ENCODE measurements around the gene KRTAP19-1. TPM values are rescaled to one million over a fixed set of nuclear protein-coding genes. Genes with fewer than 3 reads are reported as not detected.

The KRTAP19-1 gene
- total RNA-seq, 1 donor from 2014 or later = not detected

GRCh38 chr21:30447056-30447455 is 33.1 kb downstream of the KRTAP19-1 start:
- DNase-seq (ENCODE audit: low spot score, unreplicated experiment) = no peak
- Mint-ChIP-seq H3K36me3 (ENCODE audit: insufficient read depth) (no peaks in the 10 kb centered on the region), H3K9me3 (ENCODE audit: low read depth) (no peaks in the 10 kb centered on the region), H3K4me1 (ENCODE audit: low read depth) (peaks cover 6% of the 10 kb centered on the region), H3K27me3 (no peaks in the 10 kb centered on the region), H3K4me3 (ENCODE audit: low read depth) (no peak overlapping the region), H3K27ac (no peak overlapping the region)
- no peak for TF ChIP-seq CTCF (IDR thresholded peaks at IDR 0.05; ENCODE audit: unreplicated experiment)

GRCh38 chr21:30444204-30444603 is 36.0 kb downstream of the KRTAP19-1 start:
- no peaks in the 10 kb centered on the region for H3K9me3 Mint-ChIP-seq (ENCODE audit: low read depth)
- H3K4me1 Mint-ChIP-seq (ENCODE audit: low read depth) = peaks cover 3% of the 10 kb centered on the region
- no peaks in the 10 kb centered on the region for H3K36me3 Mint-ChIP-seq (ENCODE audit: insufficient read depth)
- H3K27ac Mint-ChIP-seq = no peak overlapping the region
- no peak for DNase-seq (ENCODE audit: low spot score, unreplicated experiment)
- H3K27me3 Mint-ChIP-seq = no peaks in the 10 kb centered on the region
- TF ChIP-seq CTCF (IDR thresholded peaks at IDR 0.05; ENCODE audit: unreplicated experiment) = no peak
- H3K4me3 Mint-ChIP-seq (ENCODE audit: low read depth) = no peak overlapping the region

- DNase-seq (ENCODE audit: low spot score, unreplicated experiment) = no peak
- TF ChIP-seq CTCF (IDR thresholded peaks at IDR 0.05; ENCODE audit: unreplicated experiment) = no peak
- H3K4me1 Mint-ChIP-seq (ENCODE audit: low read depth) = peaks cover 3% of the 10 kb centered on the region
- H3K27ac Mint-ChIP-seq = no peak overlapping the region
- H3K36me3 Mint-ChIP-seq (ENCODE audit: insufficient read depth) = no peaks in the 10 kb centered on the region
- H3K9me3 Mint-ChIP-seq (ENCODE audit: low read depth) = no peaks in the 10 kb centered on the region
- H3K4me3 Mint-ChIP-seq (ENCODE audit: low read depth) = no peak overlapping the region
- H3K27me3 Mint-ChIP-seq = no peaks in the 10 kb centered on the region
Measured at GRCh38 chr21:30443226-30443625, 36.9 kb downstream of the KRTAP19-1 start.

GRCh38 chr21:30439975-30440374 is 40.2 kb downstream of the KRTAP19-1 start, which contains the start of gene KRTAP15-1:
TSS of gene KRTAP15-1 (plus strand) at chr21:30440275. CDS start at chr21:30440328, 53 bp downstream.
- H3K9me3 Mint-ChIP-seq (ENCODE audit: low read depth) = no peaks in the 10 kb centered on the region
- no peak for TF ChIP-seq CTCF (IDR thresholded peaks at IDR 0.05; ENCODE audit: unreplicated experiment)
- H3K4me3 Mint-ChIP-seq (ENCODE audit: low read depth) = no peak within 1 kb of the TSS
- H3K27ac Mint-ChIP-seq = no peak within 1 kb of the TSS
- H3K4me1 Mint-ChIP-seq (ENCODE audit: low read depth) = peaks cover 3% of the 10 kb centered on the region
- H3K27me3 Mint-ChIP-seq = no peaks in the 10 kb centered on the region
- H3K36me3 Mint-ChIP-seq (ENCODE audit: insufficient read depth) = no peaks in the 10 kb centered on the region
- no peak for DNase-seq (ENCODE audit: low spot score, unreplicated experiment)

- no peaks in the 10 kb centered on the region for H3K4me1 Mint-ChIP-seq (ENCODE audit: low read depth)
- H3K27me3 Mint-ChIP-seq = no peaks in the 10 kb centered on the region
- no peak overlapping the region for H3K27ac Mint-ChIP-seq
- no peaks in the 10 kb centered on the region for H3K36me3 Mint-ChIP-seq (ENCODE audit: insufficient read depth)
- no peak for TF ChIP-seq CTCF (IDR thresholded peaks at IDR 0.05; ENCODE audit: unreplicated experiment)
- no peak for DNase-seq (ENCODE audit: low spot score, unreplicated experiment)
- H3K9me3 Mint-ChIP-seq (ENCODE audit: low read depth) = no peaks in the 10 kb centered on the region
- no peak overlapping the region for H3K4me3 Mint-ChIP-seq (ENCODE audit: low read depth)
Measured at GRCh38 chr21:30437010-30437565, 43.1 kb downstream of the KRTAP19-1 start.

Measured in progenitor cell of endocrine pancreas (in vitro differentiated cells).